ENCODE data around the gene MBP. TPM values are rescaled to one million over a fixed set of nuclear protein-coding genes. Genes with fewer than 3 reads are reported as not detected.

Gene MBP
- total RNA-seq, 1 donor from 2014 or later: 9.7 TPM

DNA sequence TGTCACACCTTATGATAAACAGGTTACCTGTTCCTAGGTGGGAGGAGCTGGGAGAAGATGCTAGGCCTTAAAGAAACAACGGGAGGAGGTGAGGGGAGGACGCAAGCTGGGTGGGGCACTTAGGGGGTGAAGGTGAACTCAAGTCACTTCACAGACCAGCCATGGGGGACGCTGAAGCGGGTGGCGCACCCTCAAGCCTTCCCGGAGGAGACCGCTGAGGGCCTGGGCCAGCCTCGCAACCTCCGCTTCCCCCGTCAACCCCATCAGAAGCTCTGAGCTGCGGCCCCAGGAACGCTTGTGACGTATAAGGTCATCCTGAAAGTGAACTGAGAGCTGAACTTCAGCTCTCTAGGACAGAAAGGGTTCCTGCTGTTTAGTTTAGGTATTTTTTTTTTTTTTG is 133.5 kb downstream of the MBP start:
- Mint-ChIP-seq H3K4me1 (ENCODE audit: unreplicated experiment) (no peaks in the 10 kb centered on the region), H3K36me3 (ENCODE audit: low read depth, unreplicated experiment) (no peaks in the 10 kb centered on the region), H3K27ac (ENCODE audit: unreplicated experiment) (no peak overlapping the region), H3K9me3 (ENCODE audit: unreplicated experiment) (no peaks in the 10 kb centered on the region), H3K27me3 (ENCODE audit: unreplicated experiment) (peaks cover 2% of the 10 kb centered on the region), H3K4me3 (ENCODE audit: unreplicated experiment) (no peak overlapping the region)
- TF ChIP-seq, protein P1, sequence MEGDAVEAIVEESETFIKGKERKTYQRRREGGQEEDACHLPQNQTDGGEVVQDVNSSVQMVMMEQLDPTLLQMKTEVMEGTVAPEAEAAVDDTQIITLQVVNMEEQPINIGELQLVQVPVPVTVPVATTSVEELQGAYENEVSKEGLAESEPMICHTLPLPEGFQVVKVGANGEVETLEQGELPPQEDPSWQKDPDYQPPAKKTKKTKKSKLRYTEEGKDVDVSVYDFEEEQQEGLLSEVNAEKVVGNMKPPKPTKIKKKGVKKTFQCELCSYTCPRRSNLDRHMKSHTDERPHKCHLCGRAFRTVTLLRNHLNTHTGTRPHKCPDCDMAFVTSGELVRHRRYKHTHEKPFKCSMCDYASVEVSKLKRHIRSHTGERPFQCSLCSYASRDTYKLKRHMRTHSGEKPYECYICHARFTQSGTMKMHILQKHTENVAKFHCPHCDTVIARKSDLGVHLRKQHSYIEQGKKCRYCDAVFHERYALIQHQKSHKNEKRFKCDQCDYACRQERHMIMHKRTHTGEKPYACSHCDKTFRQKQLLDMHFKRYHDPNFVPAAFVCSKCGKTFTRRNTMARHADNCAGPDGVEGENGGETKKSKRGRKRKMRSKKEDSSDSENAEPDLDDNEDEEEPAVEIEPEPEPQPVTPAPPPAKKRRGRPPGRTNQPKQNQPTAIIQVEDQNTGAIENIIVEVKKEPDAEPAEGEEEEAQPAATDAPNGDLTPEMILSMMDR (IDR thresholded peaks at IDR 0.05; ENCODE audit: unreplicated experiment): no peak
- DNase-seq (ENCODE audit: low spot score): no peak

DNA sequence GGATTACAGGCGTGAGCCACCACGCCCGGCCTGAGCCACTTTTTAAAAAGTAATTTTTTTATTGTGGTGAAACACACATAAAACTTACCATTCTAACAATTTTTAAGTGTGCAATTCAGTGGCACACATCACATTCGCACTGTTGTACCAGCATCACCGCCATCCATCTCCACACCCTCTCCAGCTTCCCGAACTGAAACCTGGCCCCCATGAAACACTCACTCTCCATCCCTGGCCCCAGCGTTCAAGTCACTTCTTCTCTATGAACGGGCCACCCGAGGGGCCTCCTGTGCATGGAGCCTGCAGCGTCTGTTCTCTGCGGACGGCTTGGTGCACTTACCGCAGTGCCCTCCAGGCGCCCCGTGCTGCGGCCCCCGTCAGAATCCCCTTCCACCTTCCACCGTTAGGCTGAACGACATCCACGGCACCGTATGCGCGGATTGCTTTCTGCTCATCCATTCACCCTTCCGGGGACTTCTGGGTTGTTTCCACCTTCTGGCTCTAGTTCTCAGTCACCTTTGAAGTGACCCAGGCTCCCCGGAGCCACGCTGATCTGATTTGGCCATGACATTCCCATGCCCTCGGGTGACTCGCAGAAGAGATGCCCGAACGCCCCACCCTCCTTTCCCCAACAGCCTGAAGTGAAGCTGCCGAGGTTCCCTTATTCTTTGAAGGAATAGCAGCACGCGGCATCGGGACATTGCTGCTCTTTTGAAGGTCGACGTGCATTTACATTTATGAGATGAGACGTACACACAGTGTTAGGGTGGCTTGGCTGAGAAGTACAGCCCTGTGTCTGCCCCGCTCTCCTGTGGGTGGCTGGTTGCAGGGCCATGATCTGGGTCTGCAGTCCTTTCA is 134.4 kb downstream of the MBP start:
- no peaks in the 10 kb centered on the region for H3K36me3 Mint-ChIP-seq (ENCODE audit: low read depth, unreplicated experiment)
- H3K27ac Mint-ChIP-seq (ENCODE audit: unreplicated experiment): no peak overlapping the region
- peaks cover 2% of the 10 kb centered on the region for H3K27me3 Mint-ChIP-seq (ENCODE audit: unreplicated experiment)
- H3K4me3 Mint-ChIP-seq (ENCODE audit: unreplicated experiment): no peak overlapping the region
- no peaks in the 10 kb centered on the region for H3K4me1 Mint-ChIP-seq (ENCODE audit: unreplicated experiment)
- no peak for DNase-seq (ENCODE audit: low spot score)
- no peaks in the 10 kb centered on the region for H3K9me3 Mint-ChIP-seq (ENCODE audit: unreplicated experiment)
- TF ChIP-seq, protein P1 (IDR thresholded peaks at IDR 0.05; ENCODE audit: unreplicated experiment): no peak

DNA sequence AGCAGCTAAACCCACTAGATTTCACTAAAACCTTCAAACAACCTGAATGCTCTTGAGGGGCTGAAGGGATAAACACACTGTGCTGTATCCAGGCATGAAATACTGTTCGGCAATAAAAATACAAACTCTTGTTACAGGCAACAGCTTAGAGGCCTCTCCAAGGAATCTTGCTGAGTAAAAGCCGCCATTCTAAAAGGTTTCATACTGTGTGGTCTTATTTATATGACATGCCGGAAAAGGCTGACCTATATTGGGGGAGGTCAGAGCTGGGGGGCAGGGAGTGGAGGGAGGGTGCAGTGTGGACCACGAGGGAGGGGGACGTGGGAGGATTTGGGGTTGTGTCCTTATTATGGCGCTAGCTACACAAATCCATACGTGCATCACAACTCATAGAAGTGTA is 136.2 kb downstream of the MBP start:
- Mint-ChIP-seq H3K4me1 (ENCODE audit: unreplicated experiment) (no peaks in the 10 kb centered on the region), H3K27me3 (ENCODE audit: unreplicated experiment) (peaks cover 2% of the 10 kb centered on the region), H3K36me3 (ENCODE audit: low read depth, unreplicated experiment) (no peaks in the 10 kb centered on the region), H3K9me3 (ENCODE audit: unreplicated experiment) (no peaks in the 10 kb centered on the region), H3K27ac (ENCODE audit: unreplicated experiment) (no peak overlapping the region), H3K4me3 (ENCODE audit: unreplicated experiment) (no peak overlapping the region)
- DNase-seq (ENCODE audit: low spot score): no peak
- TF ChIP-seq, protein P1 (IDR thresholded peaks at IDR 0.05; ENCODE audit: unreplicated experiment): no peak

DNA sequence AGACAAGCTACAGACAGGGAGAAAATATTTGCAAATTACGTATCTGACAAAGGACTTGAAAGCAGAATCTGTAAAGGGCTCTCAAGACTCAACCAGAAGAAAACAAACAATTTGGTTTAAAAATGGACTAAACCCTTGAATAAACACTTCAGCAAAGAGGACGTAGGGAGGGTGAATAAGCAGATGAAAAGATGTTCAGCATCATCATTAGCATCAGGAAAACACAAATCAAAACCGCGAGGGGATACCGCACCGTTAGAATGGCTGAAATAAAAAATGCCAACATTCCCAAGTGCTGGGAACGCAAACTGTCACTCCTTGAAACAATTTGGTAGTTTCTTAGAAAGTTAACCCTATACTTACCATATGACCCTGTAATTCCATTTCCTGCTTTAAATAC is 136.7 kb downstream of the MBP start:
- H3K27me3 Mint-ChIP-seq (ENCODE audit: unreplicated experiment): peaks cover 2% of the 10 kb centered on the region
- H3K9me3 Mint-ChIP-seq (ENCODE audit: unreplicated experiment): no peaks in the 10 kb centered on the region
- peaks cover 3% of the 10 kb centered on the region for H3K4me1 Mint-ChIP-seq (ENCODE audit: unreplicated experiment)
- no peak overlapping the region for H3K4me3 Mint-ChIP-seq (ENCODE audit: unreplicated experiment)
- no peak overlapping the region for H3K27ac Mint-ChIP-seq (ENCODE audit: unreplicated experiment)
- DNase-seq (ENCODE audit: low spot score): no peak
- no peaks in the 10 kb centered on the region for H3K36me3 Mint-ChIP-seq (ENCODE audit: low read depth, unreplicated experiment)
- TF ChIP-seq, protein P1 (IDR thresholded peaks at IDR 0.05; ENCODE audit: unreplicated experiment): no peak

DNA sequence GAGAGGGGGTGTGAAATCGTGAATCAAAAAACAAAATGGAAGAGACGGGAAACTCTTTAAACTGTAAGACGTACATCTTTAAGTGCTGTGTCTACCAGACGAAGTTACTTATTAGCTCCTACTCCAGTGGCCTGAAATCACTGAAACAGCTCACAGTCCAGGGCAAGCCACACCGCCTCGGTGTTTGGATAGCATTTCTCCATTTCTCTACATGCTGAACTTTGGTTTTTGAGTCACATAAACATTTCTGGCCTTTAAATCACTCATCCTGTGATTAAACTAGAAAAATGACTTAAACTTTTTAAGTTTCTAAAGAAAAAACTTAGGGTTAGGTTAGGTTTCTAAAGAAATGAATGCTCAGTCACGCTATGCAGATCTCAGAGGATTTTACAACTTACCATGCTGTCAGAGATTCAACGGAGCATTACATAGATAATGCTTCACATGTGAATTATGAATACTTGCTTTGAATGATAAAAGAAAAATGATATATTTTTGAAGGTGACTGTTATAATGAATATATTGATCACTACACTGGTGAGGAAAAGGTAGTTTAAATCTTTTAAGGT is 138.4 kb downstream of the MBP start:
- Mint-ChIP-seq H3K4me1 (ENCODE audit: unreplicated experiment) (peaks cover 11% of the 10 kb centered on the region), H3K27me3 (ENCODE audit: unreplicated experiment) (peaks cover 3% of the 10 kb centered on the region), H3K4me3 (ENCODE audit: unreplicated experiment) (no peak overlapping the region), H3K27ac (ENCODE audit: unreplicated experiment) (no peak overlapping the region), H3K36me3 (ENCODE audit: low read depth, unreplicated experiment) (no peaks in the 10 kb centered on the region), H3K9me3 (ENCODE audit: unreplicated experiment) (no peaks in the 10 kb centered on the region)
- TF ChIP-seq, protein P1 (IDR thresholded peaks at IDR 0.05; ENCODE audit: unreplicated experiment): no peak
- DNase-seq (ENCODE audit: low spot score): no peak
